IPS DF 4.7 (cell line): ENCODE data around the gene MCEMP1.
"Not testable (repeated sequence)": the region's sequence is repeated elsewhere in the genome, so short reads cannot be mapped to it uniquely, and the experiment has no call there.

ENCODE experiments used
- DNase-seq: peaks from one replicate; pipeline ENCODE4 v3.0.0-alpha.2; 2013; ENCODE audit warnings: low spot score; ENCODE audit errors: extremely low read depth

Gene MCEMP1

DNA sequence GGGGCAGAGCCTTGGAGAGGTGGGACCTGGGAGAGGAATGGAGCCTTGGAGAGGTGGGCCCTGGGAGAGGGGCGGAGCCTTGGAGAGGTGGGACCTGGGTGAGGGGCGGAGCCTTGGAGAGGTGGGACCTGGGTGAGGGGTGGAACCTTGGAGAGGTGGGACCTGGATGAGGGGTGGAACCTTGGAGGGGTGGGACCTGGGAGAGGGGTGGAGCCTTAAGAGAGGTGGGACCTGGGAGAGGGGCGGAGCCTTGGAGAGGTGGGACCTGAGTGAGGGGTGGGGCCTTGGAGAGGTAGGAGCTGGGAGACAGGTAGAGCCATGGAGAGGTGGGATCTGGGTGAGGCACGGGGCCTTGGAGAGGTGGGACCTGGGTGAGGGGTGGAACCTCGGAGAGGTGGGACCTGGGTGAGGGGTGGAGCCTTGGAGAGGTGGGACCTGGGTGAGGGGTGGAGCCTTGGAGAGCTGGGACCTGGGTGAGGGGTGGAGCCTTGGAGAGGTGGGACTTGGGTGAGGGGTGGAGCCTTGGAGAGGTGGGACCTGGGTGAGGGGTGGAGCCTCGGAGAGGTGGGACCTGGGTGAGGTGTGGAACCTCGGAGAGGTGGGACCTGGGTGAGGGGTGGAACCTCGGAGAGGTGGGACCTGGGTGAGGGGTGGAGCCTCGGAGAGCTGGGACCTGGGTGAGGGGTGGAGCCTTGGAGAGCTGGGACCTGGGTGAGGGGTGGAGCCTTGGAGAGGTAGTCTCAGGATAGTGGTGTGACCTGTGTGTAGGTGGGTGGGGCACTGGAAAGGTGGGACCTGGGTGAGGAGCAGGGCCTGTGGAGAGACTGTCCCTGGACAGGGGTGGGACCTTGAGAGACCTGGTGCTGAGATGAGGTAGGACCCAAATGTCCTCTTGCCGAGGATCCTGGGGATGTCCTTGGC, 33.0 kb upstream of the MCEMP1 start:
- DNase-seq: not testable (repeated sequence)

DNA sequence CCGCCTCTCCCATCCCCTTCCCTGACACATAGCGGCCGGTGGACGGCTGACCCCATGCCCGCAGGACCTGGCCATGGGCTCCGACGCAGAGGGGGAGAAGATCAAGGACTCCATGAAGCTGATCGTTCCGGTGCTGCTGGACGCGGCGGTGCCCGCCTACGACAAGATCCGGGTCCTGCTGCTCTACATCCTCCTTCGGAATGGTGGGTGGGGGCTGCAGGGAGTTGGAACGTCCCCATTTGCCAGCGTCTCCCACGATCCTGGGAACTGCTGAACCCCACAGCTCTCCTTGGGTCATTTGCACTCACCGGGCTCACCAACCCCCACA, 32.4 kb upstream of the MCEMP1 start:
- no peak for DNase-seq

DNA sequence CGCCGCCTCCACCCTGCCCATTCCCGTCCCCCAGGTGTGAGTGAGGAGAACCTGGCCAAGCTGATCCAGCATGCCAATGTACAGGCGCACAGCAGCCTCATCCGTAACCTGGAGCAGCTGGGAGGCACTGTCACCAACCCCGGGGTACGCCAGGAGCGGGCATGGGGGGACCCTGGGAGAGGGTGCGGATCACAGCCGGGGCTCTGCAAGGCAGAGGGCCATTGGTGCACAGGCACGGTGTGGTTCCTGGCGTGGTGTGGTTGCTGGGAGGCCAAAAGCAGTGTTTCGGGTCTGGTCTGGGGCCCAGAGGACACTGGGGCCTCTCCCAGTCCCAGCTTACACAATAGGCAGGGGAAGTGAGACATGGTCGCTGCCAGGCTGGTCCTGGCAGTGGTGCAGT, 31.7 kb upstream of the MCEMP1 start:
- DNase-seq: no peak

DNA sequence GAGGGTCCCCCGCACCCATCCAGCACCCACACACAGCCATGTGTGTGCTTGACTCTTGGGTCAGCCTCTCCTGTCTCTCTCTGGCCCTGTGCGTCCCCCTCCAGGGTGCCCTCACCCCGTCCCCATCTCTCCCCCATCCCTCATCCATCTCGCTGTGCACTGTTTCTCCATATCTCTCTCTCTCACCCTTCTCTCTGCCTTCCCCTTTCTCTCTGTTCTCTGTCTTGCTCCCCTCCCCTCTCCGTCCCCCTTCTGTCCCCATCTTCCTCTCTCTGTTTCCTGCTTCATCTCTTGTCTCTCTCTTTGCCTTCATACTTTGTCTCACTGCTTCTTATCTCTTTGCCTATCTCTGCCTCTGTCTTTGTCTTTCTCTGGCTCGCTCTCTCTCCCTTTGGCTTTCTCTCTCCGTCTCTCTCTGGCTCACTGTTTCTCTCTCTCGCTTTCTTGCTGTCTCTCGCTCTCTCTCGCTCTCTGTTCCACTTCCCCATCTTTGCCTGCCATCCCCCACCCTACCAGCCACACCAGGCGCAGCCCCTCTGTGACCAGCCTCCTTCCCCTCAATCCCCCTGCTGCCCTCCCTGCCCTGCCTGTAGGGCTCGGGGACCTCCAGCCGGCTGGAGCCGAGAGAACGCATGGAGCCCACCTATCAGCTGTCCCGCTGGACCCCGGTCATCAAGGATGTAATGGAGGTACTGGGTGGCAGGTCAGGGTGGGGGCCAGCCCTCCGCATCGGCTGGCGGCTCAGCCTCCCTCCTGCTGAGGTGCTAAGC, 31.0 kb upstream of the MCEMP1 start:
- no peak for DNase-seq

DNA sequence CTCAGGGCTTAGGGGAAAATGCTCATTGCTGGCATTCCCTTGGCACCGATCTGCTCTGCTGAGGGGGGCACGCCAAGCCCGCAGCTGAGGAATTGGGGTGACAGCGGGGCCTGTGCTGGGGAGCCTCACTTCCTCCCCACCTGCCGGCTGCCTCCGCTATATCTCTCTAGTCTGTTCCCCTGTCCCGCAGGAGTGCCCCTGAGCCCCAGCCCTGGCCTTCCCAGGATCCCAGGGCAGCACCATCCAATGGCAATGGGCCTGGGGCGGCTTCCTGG, 30.5 kb upstream of the MCEMP1 start:
- DNase-seq: no peak

DNA sequence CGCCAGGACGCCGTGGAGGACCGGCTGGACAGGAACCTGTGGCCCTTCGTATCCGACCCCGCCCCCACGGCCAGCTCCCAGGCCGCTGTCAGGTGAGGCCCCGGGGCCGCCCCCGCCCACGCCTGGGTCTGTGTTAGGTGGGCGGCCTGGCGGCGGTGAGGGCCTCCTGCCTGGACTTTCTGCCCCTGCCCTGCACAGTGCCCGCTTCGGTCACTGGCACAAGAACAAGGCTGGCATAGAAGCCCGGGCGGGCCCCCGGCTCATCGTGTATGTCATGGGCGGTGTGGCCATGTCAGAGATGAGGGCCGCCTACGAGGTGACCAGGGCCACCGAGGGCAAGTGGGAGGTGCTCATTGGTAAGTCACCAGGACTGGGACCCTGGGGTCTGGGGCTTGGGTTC, 29.7 kb upstream of the MCEMP1 start:
- DNase-seq: no peak

DNA sequence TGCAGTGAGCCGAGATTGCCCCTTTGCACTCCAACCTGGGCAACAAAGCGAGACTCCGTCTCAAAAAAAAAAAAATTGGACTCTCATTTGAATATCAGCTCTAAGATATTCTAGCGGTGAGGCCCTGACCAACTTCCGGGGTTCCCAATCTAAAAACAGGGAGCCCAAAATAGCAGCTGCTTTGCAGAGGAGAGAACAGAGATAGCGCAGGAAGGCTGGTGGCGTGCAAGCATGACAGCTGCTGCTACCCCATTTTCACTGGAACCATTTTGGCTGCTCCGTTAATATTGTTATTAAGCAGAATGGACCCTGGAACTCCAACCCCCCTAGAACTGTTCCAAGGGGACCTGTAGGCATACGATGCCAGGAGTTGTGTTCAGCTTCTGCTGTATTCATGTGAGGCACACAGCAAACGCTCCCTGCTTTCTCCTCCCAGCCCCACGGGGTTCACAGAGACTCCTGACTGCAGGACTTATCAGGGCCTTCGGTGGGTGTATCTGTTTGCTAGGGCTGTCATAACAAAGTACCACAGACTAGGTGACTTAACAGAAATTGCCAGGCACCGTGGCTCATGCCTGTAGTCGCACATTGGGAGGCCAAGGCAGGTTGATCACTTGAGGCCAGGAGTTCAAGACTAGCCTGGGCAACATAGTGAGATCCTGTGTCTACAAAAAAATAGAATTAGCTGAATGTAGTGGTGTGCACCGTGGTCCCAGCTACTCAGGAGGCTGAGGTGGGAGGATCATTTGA, 28.4 kb upstream of the MCEMP1 start:
- no peak for DNase-seq

DNA sequence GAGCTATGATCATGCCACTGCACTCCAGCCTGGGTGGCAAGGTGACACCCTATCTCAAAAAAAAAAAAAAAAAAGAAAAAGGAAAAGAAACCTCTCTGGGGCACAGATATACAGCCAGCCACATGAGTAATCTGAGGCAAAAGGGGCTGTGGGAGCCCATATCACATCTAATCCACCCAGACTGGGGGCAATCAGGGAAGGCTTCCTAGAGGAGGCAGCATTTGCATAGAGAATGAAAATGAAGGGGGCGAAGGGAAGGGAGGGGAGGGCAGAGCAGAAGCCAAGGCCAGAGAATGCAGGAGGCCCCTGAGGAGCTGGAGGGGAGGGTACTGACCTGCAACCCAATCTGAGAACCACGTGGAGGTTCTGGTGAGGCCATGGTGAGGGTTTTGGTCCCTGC, 26.7 kb upstream of the MCEMP1 start:
- DNase-seq: no peak

DNA sequence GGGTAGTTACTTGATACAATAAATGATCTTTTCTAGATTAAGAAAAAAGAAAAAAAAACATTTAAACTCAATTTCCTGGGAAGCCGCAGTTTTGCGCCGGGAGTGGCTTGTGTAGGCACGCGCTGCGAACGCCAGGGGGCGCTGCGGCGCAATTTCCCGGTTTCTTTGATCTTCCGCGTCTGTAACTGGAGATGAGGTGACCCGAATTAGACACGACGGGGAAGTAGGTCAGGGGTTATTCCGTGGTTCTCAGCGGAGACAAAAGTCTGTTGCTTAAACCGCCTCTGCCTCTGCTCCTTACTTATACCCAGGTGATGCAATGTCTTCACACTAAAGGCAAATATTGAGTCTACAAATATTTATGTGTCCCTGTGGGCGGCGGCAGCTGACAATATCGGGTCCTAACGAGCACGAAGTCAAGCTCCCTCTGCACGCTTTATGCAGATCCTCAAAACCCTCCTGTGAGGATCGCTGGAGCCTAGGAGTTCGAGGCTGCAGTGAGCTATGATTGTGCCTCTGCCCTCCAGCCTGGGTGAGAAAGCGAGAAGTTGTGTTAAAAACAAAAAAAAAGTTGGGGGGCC, 24.7 kb upstream of the MCEMP1 start:
- DNase-seq: no peak

DNA sequence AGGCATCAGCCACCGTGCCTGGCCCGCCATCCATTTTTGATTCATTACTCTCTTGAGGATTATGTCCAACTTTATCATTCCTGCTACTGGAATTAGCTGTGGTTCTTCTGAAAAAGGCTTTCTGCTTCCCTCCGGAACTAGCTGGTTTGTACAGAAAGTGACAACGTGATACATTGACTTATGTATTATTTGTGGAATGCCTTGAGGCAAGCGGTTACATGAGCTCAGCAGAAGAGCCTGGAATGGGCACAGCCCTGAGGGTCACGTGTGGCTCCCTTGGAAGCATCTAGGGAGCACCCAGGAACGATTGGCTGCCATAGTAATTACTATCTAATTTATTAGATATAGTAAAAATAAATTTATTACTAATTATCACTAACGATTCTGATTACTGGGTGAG, 22.5 kb upstream of the MCEMP1 start:
- DNase-seq: no peak

DNA sequence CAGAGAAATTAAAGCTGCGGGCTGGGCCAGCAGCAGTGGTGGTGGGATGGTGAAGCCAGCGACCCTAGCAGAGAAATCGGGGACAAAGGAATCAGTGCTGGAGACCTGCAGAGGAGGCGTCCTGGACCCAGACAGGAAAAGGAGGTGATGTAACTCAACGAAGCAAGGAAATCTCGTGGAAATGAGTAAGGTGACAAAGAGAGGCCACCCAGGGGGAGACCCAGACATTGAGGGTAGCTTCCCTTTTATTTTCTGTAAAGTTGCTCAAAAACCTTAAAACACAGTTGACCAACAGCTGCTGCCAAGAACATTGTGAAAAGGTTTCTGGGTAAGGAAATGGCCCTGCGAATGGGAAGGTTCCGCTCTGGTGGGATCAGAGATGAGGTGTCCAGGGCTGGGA, 21.3 kb upstream of the MCEMP1 start:
- DNase-seq: no peak

DNA sequence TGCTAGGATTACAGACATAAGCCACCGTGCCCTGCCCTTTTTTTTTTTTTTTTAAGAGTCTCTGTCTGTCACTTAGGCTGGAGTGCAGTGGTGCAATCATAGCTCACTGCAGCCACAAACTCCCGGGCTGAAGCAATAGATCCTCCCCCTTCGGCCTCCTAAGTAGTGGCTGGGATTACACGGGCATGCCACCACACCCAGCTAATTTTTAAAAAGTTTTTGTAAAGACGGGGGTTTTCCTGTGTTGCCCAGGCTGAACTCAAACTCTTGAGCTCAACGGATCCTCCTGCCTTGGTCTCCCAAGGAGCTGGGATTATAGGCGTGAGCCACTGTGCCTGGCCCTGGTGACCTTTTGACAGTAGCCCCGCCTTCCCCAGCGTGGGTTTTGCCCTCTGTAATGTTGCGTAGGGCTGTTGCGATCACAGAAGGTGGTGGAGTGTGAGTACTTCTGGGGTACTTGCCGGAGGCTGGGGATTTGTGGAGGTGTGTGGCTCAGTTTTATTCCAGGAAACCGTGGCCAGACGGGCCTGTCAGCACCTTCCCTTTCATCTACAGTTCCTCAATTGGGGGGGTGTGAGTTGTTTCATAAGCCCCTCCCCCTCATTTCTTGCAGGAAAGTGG, 19.6 kb upstream of the MCEMP1 start:
- no peak for DNase-seq

DNA sequence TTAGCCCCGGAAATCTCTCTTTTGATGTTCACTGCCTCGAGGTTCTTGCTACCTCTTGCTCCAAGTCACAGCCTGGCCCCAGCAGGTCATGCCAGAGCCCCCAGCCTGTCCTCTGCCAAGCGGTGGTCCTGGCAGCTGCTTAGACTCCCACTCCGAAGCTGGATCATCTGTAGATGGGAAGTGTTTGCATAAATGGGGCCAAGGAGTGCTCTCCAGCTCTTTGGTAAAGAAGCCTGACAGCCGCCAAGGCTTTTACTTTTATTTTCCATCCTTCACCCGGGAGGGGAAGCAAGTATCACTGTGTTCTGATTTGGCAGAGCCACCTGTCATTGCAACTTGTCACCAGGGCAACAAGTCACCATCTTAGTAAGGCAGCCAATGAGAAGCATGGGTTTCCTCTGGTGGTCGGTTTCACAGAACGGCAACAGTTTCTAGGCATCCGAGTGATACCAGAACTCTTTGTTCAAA, 18.6 kb upstream of the MCEMP1 start:
- DNase-seq: no peak

DNA sequence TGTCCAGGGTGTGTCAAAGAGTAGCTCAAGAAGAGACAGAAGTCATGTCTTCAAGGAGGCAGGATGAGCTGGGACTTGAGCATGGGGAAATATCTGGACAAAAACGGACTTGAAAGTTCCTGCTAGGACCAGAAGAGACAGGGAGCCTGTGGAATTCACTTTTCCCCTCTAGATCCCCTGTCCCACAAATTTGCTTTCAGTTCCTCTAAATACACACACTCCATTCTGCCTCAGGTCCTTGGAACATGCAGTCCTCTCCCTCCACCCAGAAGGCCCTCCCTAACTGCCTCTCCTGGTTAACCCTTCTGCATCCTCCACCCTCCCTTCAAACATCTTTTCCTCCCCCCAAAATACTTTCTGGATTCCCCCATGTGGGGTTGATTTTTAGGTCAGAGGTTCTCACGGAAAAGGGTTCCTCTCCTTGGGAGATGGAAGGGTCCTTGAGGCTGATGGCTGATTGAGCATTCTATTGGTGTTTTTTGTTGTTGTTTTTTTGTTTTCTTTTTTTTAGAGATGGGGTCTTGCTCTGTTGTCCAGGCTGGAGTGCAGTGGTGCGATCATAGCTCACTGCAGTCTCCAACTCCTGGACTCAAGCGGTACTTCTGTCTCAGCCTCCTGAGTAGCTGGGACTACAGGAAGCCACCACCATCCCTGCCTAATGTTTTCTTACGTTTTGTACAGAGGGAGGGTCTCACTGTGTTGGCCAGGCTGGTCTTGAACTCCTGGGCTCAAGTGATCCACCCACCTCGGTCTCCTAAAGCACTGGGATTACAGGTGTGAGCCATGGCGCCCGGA, 14.9 kb upstream of the MCEMP1 start:
- DNase-seq: no peak

DNA sequence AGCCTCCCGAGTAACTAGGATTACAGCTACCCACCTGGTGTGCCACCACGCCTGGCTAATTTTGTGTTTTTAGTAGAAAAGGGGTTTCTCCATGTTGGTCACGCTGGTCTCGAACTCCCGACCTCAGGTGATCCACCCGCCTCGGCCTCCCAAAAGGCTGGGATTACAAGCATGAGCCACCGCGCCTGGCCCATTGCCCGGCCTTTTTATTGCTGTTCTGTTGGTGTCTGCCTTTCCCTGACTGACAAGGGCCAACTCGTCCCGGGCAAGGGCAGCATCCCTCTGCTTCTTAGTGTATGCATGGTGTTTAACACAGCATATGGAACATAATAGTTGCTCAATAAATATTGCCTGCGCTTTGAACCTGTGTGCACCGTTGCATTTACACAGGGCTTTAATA, 14.2 kb upstream of the MCEMP1 start:
- DNase-seq: no peak

DNA sequence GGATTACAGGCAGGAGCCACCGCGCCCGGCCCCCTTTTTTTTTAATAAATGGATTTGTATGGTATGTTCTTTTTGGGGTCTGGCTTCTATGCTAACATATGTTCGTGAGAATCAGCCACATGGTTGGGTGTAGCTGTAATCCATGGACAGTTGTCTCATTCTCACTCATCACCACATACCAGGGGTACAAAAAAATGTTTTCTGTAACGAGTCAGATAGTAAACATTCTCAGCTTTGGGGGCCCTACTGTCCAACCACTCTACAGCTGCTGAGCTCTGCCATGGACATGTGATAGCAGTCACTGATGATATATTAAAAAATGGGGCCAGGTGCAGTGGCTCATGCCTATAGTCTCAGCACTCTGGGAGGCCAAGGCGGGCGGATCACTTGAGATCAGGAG, 13.2 kb upstream of the MCEMP1 start:
- no peak for DNase-seq

DNA sequence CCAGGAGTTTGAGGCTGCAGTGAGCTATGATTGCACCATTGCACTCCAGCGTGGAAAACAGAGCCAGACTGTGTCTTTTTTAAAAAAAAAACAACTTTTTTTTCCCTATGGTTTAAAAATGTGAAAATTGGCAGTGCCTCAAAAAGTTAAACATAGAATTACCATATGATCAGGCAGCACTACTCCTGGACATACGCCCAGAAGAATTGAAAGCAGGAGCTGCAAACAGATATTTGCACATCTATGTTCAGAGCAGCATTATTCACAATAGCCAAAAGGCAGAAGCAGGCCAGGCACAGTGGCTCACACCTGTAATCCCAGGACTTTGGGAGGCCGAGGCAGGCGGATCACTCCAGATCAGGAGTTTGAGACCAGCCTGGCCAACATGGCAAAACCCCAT, 11.8 kb upstream of the MCEMP1 start:
- no peak for DNase-seq

DNA sequence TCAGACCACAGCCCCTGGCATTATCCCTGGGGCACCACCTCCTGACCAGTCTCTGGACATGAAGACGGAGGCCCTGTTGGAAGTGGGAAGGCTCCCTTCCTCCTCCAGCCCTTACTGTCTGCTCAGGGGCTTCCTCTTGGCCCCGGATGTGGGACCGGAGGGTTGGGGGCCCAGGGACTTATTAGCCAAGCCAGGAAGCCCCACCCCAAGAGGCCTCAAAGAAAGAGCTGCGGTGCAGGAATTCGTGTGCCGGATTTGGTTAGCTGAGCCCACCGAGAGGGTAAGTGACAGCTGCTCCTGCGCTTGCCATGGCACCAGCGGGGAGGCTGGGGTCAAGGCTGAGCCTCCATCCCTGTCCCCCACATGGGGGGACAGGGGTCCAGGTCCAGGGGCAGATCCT, 8.0 kb upstream of the MCEMP1 start, which contains the start of gene RETN:
Gene RETN (plus strand): TSS at position 208 of the 400 bp plus-strand sequence. CDS start 278 bp downstream, outside the sequence.
- DNase-seq: no peak

DNA sequence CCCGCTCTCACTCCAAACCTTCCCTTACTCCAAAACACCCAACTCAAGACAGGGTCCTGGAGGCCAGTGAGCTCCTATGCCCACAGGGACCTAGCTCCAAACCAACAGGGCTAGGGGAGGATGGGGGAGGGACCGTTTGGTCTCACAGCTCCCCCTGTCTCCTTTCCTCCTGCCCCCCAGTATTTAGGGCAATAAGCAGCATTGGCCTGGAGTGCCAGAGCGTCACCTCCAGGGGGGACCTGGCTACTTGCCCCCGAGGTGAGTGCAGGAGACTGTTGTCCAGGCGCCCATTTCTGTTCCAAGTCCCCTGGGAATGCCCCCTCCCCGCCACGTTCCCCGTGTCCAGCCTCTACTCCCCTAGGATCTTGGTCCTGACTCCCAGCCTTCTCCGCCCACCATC, 7.2 kb upstream of the MCEMP1 start:
- DNase-seq: no peak

DNA sequence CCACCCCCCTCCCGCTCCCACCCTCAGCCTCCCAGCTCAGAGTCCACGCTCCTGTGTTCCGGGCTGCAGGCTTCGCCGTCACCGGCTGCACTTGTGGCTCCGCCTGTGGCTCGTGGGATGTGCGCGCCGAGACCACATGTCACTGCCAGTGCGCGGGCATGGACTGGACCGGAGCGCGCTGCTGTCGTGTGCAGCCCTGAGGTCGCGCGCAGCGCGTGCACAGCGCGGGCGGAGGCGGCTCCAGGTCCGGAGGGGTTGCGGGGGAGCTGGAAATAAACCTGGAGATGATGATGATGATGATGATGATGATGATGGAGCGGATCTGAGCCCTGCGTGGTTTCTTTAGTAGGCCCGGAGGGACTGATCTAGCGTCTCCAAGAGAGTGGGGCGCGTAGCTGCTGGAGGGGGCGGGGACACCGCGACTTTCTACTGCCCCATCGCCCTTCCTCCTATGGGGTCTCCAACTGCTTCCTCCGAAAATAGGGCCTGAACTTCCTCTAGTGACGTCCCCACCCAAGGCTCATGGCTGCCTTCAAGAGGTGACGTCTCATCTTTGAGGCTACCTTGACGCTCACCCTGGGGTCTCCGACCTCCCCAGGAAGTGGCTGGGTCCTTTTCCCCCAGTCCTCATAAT, 6.6 kb upstream of the MCEMP1 start:
- no peak for DNase-seq
